HEK293T (cell line): ENCODE measurements around the gene AGAP1.

Experiments
- CTCF ChIA-PET: fragments of 350-600 bp; formaldehyde crosslinking; extraction: SDS; loops from one replicate; lab custom pipeline; 2021; ENCODE audit warnings: antibody characterized with exemption, inconsistent platforms; lab: Yijun Ruan, JAX
- POLR2A ChIA-PET: fragments of 350-600 bp; formaldehyde crosslinking; extraction: SDS; loops from one replicate; lab custom pipeline; 2020; ENCODE audit warnings: antibody characterized with exemption, inconsistent platforms; lab: Yijun Ruan, JAX
- DNase-seq: peaks from one replicate; pipeline ENCODE4 v3.0.0; 2012; ENCODE audit warnings: mixed read lengths; ENCODE audit errors: extremely low spot score
- ARNT ChIP-seq: fragments of 450-650 bp; IDR thresholded peaks from 2 replicates; pipeline ENCODE4 v1.6.1; 2017; ENCODE audit warnings: mild to moderate bottlenecking
- BHLHE40 ChIP-seq: fragments of 450-650 bp; IDR thresholded peaks from 2 replicates; pipeline ENCODE4 v1.6.1; 2016; ENCODE audit warnings: mild to moderate bottlenecking, moderate library complexity, borderline replicate concordance
- CTBP1 ChIP-seq: fragments of 450-650 bp; IDR thresholded peaks from 2 replicates; pipeline ENCODE4 v1.6.1; 2016; ENCODE audit warnings: borderline replicate concordance
- ELF4 ChIP-seq: fragments of 450-650 bp; IDR thresholded peaks from 2 replicates; pipeline ENCODE4 v1.6.1; 2017; ENCODE audit warnings: antibody characterized with exemption
- FOXA1 ChIP-seq: fragments of 450-650 bp; IDR thresholded peaks from 2 replicates; pipeline ENCODE4 v1.6.1; 2016; ENCODE audit warnings: mild to moderate bottlenecking
- FOXK2 ChIP-seq: fragments of 450-650 bp; IDR thresholded peaks from 2 replicates; pipeline ENCODE4 v1.6.1; 2016; ENCODE audit warnings: mild to moderate bottlenecking
- FOXM1 ChIP-seq: fragments of 450-650 bp; IDR thresholded peaks from 2 replicates; pipeline ENCODE4 v1.6.1; 2017; ENCODE audit warnings: mild to moderate bottlenecking, borderline replicate concordance
- HDGF ChIP-seq: fragments of 450-650 bp; IDR thresholded peaks from 2 replicates; pipeline ENCODE4 v1.6.1; 2017; ENCODE audit warnings: antibody characterized with exemption, borderline replicate concordance
- L3MBTL2 ChIP-seq: fragments of 450-650 bp; conservative IDR thresholded peaks from 2 replicates; pipeline ENCODE4 v1.6.1; 2016; ENCODE audit warnings: mild to moderate bottlenecking
- LEF1 ChIP-seq: fragments of 450-650 bp; IDR thresholded peaks from 2 replicates; pipeline ENCODE4 v1.6.1; 2017; ENCODE audit warnings: mild to moderate bottlenecking, borderline replicate concordance
- NFRKB ChIP-seq: fragments of 450-650 bp; IDR thresholded peaks from 2 replicates; pipeline ENCODE4 v1.6.1; 2016; ENCODE audit warnings: mild to moderate bottlenecking, moderate library complexity
- PKNOX1 ChIP-seq: fragments of 450-650 bp; IDR thresholded peaks from 2 replicates; pipeline ENCODE4 v1.6.1; 2016
- SP1 ChIP-seq: fragments of 450-650 bp; IDR thresholded peaks from 2 replicates; pipeline ENCODE4 v1.6.1; 2017
- SUZ12 ChIP-seq: fragments of 450-650 bp; IDR thresholded peaks from 2 replicates; pipeline ENCODE4 v1.6.1; 2016; ENCODE audit warnings: mild to moderate bottlenecking
- TARDBP ChIP-seq: fragments of 450-650 bp; IDR thresholded peaks from 2 replicates; pipeline ENCODE4 v1.6.1; 2016
- ZNF384 ChIP-seq: fragments of 450-650 bp; IDR thresholded peaks from 2 replicates; pipeline ENCODE4 v1.6.1; 2016

Gene AGAP1

GRCh38 chr2:236169741-236170589, 676.1 kb downstream of the AGAP1 start:
- ChIA-PET POLR2A (no interaction called here), CTCF (interaction anchor here (1.0 kb wide), 1 partner anchor 8 kb away, joined by 3 read pairs; no protein-coding TSS in a partner anchor)
- DNase-seq: no peak

GRCh38 chr2:236170590-236171165, 676.8 kb downstream of the AGAP1 start:
- DNase-seq: no peak
- CTCF ChIA-PET: interaction anchor here (0.7 kb wide), 1 partner anchor 11 kb away, joined by 3 read pairs; no protein-coding TSS in a partner anchor
- TF ChIP-seq ZNF384: no peak
- POLR2A ChIA-PET: no interaction called here

More at GRCh38 chr2:236169741-236170589, 676.1 kb downstream of the AGAP1 start:
- TF ChIP-seq SUZ12 (no peak), NFRKB (no peak), ARNT (no peak), HDGF (no peak), FOXA1 (no peak), L3MBTL2 (no peak), CTBP1 (no peak), SP1 (no peak), LEF1 (no peak), ZNF384 (no peak), FOXM1 (no peak), TARDBP (no peak), FOXK2 (no peak), ELF4 (no peak), BHLHE40 (no peak), PKNOX1 (no peak)

- DNase-seq: no peak
- CTCF ChIA-PET: interaction anchor here (0.7 kb wide), 1 partner anchor 10 kb away, joined by 3 read pairs; no protein-coding TSS in a partner anchor
- POLR2A ChIA-PET: no interaction called here
- TF ChIP-seq FOXM1 (no peak), LEF1 (no peak), ELF4 (no peak), PKNOX1 (no peak), SP1 (no peak), ARNT (no peak)
Measured at GRCh38 chr2:236171181-236171679, 677.4 kb downstream of the AGAP1 start.

GRCh38 chr2:236171680-236172254, 677.9 kb downstream of the AGAP1 start:
- no peak for DNase-seq
- POLR2A ChIA-PET: no interaction called here
- CTCF ChIA-PET: no interaction called here
- TF ChIP-seq ELF4: no peak
- no peak for TF ChIP-seq FOXM1
- TF ChIP-seq BHLHE40: no peak
- TF ChIP-seq SP1: no peak
- TF ChIP-seq LEF1: no peak
- no peak for TF ChIP-seq FOXA1
- TF ChIP-seq TARDBP: no peak
- TF ChIP-seq FOXK2: no peak
- TF ChIP-seq L3MBTL2: no peak

GRCh38 chr2:236172255-236173035, 678.6 kb downstream of the AGAP1 start:
- TF ChIP-seq SUZ12 (no peak), FOXK2 (no peak), PKNOX1 (no peak), FOXA1 (no peak), LEF1 (no peak), L3MBTL2 (no peak), BHLHE40 (no peak), ARNT (no peak), ZNF384 (no peak)
- POLR2A ChIA-PET: no interaction called here
- no peak for DNase-seq
- CTCF ChIA-PET: no interaction called here

- no peak for DNase-seq
- CTCF ChIA-PET: no interaction called here
- TF ChIP-seq NFRKB (no peak), ELF4 (no peak), FOXM1 (no peak), L3MBTL2 (no peak), BHLHE40 (no peak), TARDBP (no peak), HDGF (no peak)
- POLR2A ChIA-PET: no interaction called here
Measured at GRCh38 chr2:236173036-236173728, 679.3 kb downstream of the AGAP1 start.
